NT2/D1 (cell line): ENCODE measurements around the gene UBE2C.

Experiments used
- SUZ12 ChIP-seq: IDR thresholded peaks from 2 replicates; pipeline ENCODE4 v1.6.1; 2011; ENCODE audit not compliant: insufficient read length, insufficient read depth; ENCODE audit errors: extremely low read depth
- YY1 ChIP-seq: IDR thresholded peaks from 2 replicates; pipeline ENCODE4 v1.6.1; 2011; ENCODE audit not compliant: insufficient read length, insufficient read depth
- ZNF274 ChIP-seq: IDR thresholded peaks from 2 replicates; pipeline ENCODE4 v1.6.1; 2011; ENCODE audit warnings: mild to moderate bottlenecking, low read depth, low read length

DNA sequence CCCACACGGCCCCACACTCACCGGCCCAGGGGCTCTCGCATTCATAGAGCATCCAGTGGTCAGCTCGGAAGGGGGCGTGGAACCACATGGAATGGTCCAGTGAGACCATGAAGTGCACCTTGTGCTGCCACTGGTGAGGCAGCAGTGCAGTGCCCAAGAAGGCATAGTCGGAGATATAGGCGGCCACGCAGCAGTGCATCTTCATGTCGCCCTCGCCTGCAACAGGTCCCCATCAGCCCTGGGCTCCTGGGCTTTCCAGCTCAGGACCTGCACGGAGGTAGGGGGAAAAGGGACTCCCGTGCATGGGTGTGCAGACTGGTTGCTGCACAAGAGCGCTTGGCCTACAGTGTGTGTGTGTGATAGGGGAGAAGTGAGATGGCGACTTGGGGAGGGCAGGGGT, 31.1 kb downstream of the UBE2C start:
- TF ChIP-seq ZNF274 = no peak
- no peak for TF ChIP-seq YY1
- TF ChIP-seq SUZ12 = no peak
